ENCODE results near the gene PLEK. TPM values are rescaled to one million over a fixed set of nuclear protein-coding genes. Genes with fewer than 3 reads are reported as not detected.

The PLEK gene
- total and polyA plus RNA-seq, 9 of the 15 experiments (the other 6 are each of a cell fraction or from before 2014, with no cell fraction given), result 0.14 to 1.2 (median 0.36) TPM

GRCh38 chr2:68436270-68436669 is 71.2 kb downstream of the PLEK start (continued):
- TF ChIP-seq ZBTB40 (IDR thresholded peaks at IDR 0.05), result no peak
- no peak for TF ChIP-seq ZBTB40 (CRISPR knock-in tag; IDR thresholded peaks at IDR 0.05)
- TF ChIP-seq ZNF398 (CRISPR knock-in tag; IDR thresholded peaks at IDR 0.05), result no peak
- no peak for TF ChIP-seq GABPA (tag; conservative IDR thresholded peaks at IDR 0.05; ENCODE audit: low read depth)
- TF ChIP-seq HCFC1 (IDR thresholded peaks at IDR 0.05; ENCODE audit: low read depth, low read length), result no peak
- TF ChIP-seq POLR2H (tag; IDR thresholded peaks at IDR 0.05; ENCODE audit: low read depth), result no peak
- TF ChIP-seq PRMT5 (CRISPR knock-in tag; IDR thresholded peaks at IDR 0.05), result no peak
- TF ChIP-seq SNIP1 (IDR thresholded peaks at IDR 0.05; ENCODE audit: low read depth), result no peak
- no peak for TF ChIP-seq STAG1 (CRISPR knock-in tag; IDR thresholded peaks at IDR 0.05; ENCODE audit: borderline replicate concordance)
- TF ChIP-seq MEIS2 (IDR thresholded peaks at IDR 0.05; ENCODE audit: partially characterized antibody), result peak; percentile 41
- no peak for TF ChIP-seq TRIM25 (IDR thresholded peaks at IDR 0.05; ENCODE audit: borderline replicate concordance)
- no peak for TF ChIP-seq ARID2 (IDR thresholded peaks at IDR 0.05)
- peak; percentile 38; the same call in 1 of the 2 replicates for TF ChIP-seq ELF1 (tag; IDR thresholded peaks at IDR 0.05)
- TF ChIP-seq GATAD2B (IDR thresholded peaks at IDR 0.05; ENCODE audit: borderline replicate concordance), result no peak
- TF ChIP-seq MYNN (IDR thresholded peaks at IDR 0.05), result no peak
- TF ChIP-seq MYNN (CRISPR knock-in tag; IDR thresholded peaks at IDR 0.05), result no peak
- TF ChIP-seq CBX8 (IDR thresholded peaks at IDR 0.05; ENCODE audit: borderline replicate concordance, extremely low read depth, low read depth, low read length, poor library complexity, severe bottlenecking), result no peak
